Pulmonary artery endothelial cell (primary cell): ENCODE data around the gene PTPN18. TPM values are rescaled to one million over a fixed set of nuclear protein-coding genes. Genes with fewer than 3 reads are reported as not detected.

Experiments
- total RNA-seq: library from RNA; depleted of rRNA; stranded (reverse); fragments of >200 nt; gene quantifications from 2 replicates; pipeline ENCODE4 v1.2.3, GENCODE V29; 2014

Gene PTPN18
- total RNA-seq, 1 donor from 2014 or later = 15.1 TPM

Other genes with a start within 250 kb of the PTPN18 start
- under 0.01 TPM in 1 of 2 replicates, not detected in the other for gene POTEF, start 226.8 kb upstream of the PTPN18 start, total RNA-seq
- 1.2 and 1.5 TPM in 2 replicates for gene CCDC74B, start 210.9 kb upstream of the PTPN18 start, total RNA-seq
- 14.8 and 17.2 TPM in 2 replicates for gene SMPD4, start 174.5 kb upstream of the PTPN18 start, total RNA-seq
- 92.2 and 215 TPM in 2 replicates for gene MZT2B, start 173.8 kb upstream of the PTPN18 start, total RNA-seq
- not detected in 2 replicates for gene TUBA3E, start 157.6 kb upstream of the PTPN18 start, total RNA-seq
- 127 and 144 TPM in 2 replicates for gene IMP4, start 13.2 kb upstream of the PTPN18 start, total RNA-seq
- gene POTEI, start 153.3 kb downstream of the PTPN18 start, total RNA-seq = 0.07 TPM in 2 replicates
- gene CFC1B, start 165.2 kb downstream of the PTPN18 start, total RNA-seq = not detected in 2 replicates
- not detected in 2 replicates for gene CFC1, start 243.5 kb downstream of the PTPN18 start, total RNA-seq